NCI-H510A (cell line): ENCODE results near the gene RABAC1.

Source experiments
- DNase-seq: peaks from one replicate; lab custom pipeline; 2025; lab: John Stamatoyannopoulos, UW

Gene RABAC1

GRCh38 chr19:41928754-41929535 lies 30.2 kb downstream of the RABAC1 start:
- DNase-seq: no peak

- no peak for DNase-seq
Measured at GRCh38 chr19:41928221-41928683, 30.9 kb downstream of the RABAC1 start, which contains the start of gene ERFL. TSS of gene ERFL (minus strand) at chr19:41928449. CDS start at chr19:41912919, 15,530 bp downstream.

DNA sequence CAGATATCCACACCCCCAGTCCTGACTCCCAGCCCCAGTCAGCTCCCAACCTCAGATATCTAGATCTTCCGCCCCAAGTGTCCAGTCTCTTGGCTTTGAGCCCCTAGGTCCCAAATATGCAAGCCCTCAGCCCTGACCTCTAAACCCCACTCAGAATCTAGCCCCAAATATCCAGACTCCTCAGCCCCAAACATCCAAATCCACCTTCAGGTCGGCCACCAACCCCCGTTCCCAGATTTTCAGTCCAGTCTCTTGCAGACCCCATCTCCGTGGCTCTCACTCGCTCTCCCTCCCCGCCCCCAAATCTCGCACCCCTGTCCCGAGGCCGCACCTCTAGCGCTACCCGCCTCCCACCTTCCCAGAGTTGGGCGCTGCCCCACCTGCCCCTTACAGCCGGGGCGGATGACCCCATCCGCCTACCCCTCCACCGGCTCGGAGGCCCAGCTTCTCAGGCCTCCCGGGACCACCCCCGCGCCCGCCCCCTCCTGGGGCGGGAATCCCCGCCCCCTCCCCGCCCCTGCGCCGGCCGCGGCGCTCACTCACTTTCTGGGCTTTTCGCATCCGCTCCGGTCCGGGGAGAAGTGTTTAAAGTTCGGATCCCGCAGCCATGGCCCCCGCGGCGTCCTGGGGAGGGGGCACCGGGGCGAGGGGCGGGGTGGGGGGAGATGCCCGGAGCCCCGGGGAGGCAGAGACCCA lies 31.5 kb downstream of the RABAC1 start:
- no peak for DNase-seq

- no peak for DNase-seq
Measured at GRCh38 chr19:41926763-41927496, 32.2 kb downstream of the RABAC1 start.

GRCh38 chr19:41926028-41926762 lies 32.9 kb downstream of the RABAC1 start:
- DNase-seq: peak; percentile 26

DNA sequence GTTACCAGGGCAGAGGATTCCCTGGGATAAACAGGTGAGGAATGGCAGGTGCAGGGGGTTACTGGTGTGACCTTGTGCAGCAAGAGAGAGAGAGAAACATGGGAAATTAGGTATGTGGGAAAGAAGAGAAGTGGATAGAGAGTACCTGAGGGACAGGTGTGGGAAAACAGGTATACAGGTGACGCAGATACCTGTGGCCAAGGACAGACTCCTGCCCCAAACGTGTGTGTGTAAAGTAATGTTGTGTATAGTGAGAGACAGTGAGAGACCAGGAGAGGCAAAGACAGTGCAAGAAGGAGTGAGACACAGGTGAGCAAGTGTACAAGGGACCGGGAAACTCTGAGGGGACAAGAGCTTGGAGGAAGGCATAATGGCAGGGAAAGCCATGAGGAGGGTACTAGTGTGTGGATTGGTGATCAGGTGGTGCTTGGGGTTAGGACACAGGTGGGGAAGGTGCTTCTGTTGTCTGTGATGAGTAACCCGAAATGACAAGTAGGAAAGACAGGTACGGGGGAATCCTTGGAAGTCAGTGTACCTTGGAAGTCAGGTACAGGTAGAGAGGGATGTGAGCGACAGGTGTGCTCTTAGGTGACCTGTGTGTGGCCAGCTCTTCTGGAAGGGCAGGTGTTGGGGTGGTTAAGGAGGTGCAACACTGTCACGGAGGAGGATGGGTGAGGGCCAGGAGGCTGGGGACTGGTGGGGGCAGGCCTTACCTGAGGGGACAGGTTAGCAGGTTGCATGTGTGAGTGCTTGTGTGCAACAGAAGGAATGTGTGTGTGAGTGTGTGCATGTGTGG lies 33.7 kb downstream of the RABAC1 start:
- DNase-seq: peak; percentile 64

GRCh38 chr19:41924151-41925145 lies 34.7 kb downstream of the RABAC1 start:
- peak; percentile 44 for DNase-seq

DNA sequence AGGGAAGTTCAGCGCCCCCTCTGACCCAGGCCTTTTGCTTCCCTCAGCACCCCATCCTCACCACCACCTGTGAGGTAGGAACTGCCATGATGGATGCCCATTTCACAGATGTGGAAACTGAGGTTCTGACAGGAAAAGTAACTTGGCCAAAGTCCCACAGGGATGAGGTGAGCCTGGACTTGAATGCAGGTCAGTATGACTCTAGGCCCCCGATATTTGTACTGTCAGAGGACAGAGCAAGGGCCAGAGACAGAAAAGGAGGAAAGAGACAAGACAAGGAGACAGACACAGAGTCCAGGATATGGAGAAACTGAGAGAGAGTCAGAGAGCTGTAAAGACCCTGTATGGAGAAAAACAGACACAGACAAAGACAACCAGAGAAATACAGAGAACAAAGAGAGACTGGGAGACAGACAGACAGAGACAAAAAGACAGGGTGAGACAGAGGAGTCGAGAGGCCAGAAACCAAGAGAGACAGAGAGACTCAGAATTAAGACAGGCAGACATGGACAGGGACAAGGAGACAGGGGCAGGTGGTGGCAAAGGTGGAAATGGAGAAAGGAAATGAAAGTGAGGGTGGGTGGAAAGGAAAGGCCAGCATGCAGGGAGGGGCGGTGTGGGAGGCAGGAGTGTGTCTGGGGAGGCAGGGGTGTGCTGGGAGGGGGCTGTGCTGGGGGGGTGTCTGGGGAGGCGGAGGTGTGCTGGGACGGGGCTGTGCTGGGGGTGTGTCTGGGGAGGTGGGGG lies 35.9 kb downstream of the RABAC1 start:
- DNase-seq: no peak

DNA sequence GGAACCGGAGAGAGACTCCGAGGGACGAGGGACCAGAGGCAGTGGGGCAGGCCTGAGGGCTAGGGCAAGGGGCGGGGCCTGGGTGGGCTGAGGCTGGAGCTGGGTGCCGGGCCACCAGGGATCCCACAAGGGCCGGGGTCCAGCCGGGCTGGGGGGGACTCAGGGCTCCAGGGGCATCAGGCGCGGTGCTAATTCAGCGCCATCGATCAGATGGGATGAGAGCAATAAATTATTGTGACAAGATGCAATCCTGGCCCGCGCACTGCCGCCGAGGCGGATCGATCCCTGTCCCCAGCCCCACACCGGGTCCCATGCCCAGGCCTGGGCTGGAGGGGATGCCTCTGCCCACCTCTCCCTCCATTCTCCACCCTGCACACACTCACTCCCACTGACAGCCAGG lies 36.5 kb downstream of the RABAC1 start:
- DNase-seq: no peak

DNA sequence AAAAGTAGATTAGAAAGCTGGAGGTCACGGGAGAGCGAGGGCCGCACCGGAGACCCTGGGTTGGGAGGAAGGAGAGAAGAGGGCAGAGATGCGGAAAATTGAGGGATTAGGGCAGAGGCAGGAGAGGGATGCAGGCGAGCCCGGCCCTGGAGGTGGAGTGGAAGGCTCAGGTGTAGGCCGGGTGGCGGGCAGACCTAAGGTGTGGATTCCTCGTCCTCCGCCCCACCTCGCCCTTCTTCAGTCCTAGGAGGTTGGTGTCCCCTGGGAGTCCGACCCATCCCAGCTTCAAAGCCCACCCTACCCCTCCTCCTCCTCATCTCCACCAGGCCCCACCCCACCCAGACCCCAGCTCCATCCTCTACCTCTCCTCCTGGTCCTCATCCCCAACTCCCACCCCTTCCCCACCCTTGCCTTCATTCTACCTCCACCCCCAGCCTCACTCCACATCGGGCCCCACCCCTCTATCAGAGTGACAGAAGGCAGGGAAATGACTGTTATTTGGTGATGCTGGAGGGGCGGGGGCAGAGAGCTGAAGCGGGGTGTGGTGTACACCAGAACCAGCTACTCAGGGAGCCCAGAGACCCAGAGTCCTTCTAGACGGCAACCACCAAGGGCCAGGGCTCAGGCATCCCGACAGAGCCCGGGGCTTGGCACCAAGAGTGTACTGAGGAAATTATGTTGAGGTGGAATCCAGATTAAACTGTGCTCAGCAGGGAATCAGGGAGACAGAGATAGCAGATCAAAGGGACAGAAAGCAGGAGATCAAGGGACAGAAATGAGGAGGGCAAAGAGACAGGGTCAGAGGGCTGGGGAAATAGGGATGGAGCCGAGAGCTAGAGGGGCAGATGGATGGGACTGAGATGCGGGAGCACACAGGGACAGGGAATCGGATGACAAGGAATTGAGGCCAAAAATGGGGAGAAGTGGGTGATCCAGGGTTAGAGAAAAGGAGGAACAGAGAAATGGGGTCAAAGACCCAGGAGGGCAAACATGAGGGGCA lies 37.2 kb downstream of the RABAC1 start:
- no peak for DNase-seq

- DNase-seq: no peak
Measured at GRCh38 chr19:41920882-41921576, 38.1 kb downstream of the RABAC1 start.

GRCh38 chr19:41919948-41920712 lies 39.0 kb downstream of the RABAC1 start:
- no peak for DNase-seq

GRCh38 chr19:41918653-41919244 lies 40.4 kb downstream of the RABAC1 start:
- DNase-seq: no peak

DNA sequence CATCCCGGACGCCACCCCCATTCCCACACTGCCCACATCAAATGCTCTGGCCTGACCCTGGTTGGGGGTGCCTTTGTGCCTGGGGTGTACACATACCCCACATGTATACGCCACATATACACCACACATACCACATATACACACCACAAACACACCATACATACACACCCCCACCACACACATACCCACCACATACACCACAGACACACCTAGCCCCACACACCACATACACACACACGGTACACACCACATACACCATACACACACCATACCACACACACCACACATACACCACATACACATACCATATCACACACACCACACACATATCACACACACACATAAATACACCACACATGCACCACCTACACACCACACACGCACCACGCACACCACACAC lies 41.0 kb downstream of the RABAC1 start:
- DNase-seq: no peak

- DNase-seq: no peak
Measured at GRCh38 chr19:41917676-41918075, 41.4 kb downstream of the RABAC1 start.
